ENCODE measurements around the gene SENP1.

Gene SENP1

GRCh38 chr12:48036818-48037217, 69.1 kb downstream of the SENP1 start:
- no peak for DNase-seq (ENCODE audit: low spot score)

GRCh38 chr12:48034835-48035805, 70.8 kb downstream of the SENP1 start:
- no peak for DNase-seq (ENCODE audit: low spot score)

GRCh38 chr12:48033451-48033850, 72.4 kb downstream of the SENP1 start:
- DNase-seq (ENCODE audit: low spot score), result no peak

- no peak for DNase-seq (ENCODE audit: low spot score)
Observed at GRCh38 chr12:48032597-48032996, 73.3 kb downstream of the SENP1 start.

GRCh38 chr12:48031135-48031960, 74.5 kb downstream of the SENP1 start:
- no peak for DNase-seq (ENCODE audit: low spot score)

GRCh38 chr12:48030173-48030650, 75.7 kb downstream of the SENP1 start:
- no peak for DNase-seq (ENCODE audit: low spot score)

- DNase-seq (ENCODE audit: low spot score), result no peak
Observed at GRCh38 chr12:48029491-48030172, 76.2 kb downstream of the SENP1 start.

- no peak for DNase-seq (ENCODE audit: low spot score)
Observed at GRCh38 chr12:48028541-48029431, 77.1 kb downstream of the SENP1 start.

- no peak for DNase-seq (ENCODE audit: low spot score)
Observed at GRCh38 chr12:48027183-48028002, 78.5 kb downstream of the SENP1 start.

- no peak for DNase-seq (ENCODE audit: low spot score)
Observed at GRCh38 chr12:48026060-48026827, 79.6 kb downstream of the SENP1 start.

GRCh38 chr12:48025281-48025680, 80.6 kb downstream of the SENP1 start:
- no peak for DNase-seq (ENCODE audit: low spot score)

GRCh38 chr12:48024735-48025134, 81.1 kb downstream of the SENP1 start:
- no peak for DNase-seq (ENCODE audit: low spot score)

- DNase-seq (ENCODE audit: low spot score), result no peak
Observed at GRCh38 chr12:48023386-48023785, 82.5 kb downstream of the SENP1 start.

GRCh38 chr12:48022676-48023385, 83.0 kb downstream of the SENP1 start:
- no peak for DNase-seq (ENCODE audit: low spot score)

GRCh38 chr12:48022180-48022521, 83.7 kb downstream of the SENP1 start:
- DNase-seq (ENCODE audit: low spot score), result no peak

- DNase-seq (ENCODE audit: low spot score), result no peak
Observed at GRCh38 chr12:48021485-48022179, 84.2 kb downstream of the SENP1 start.

GRCh38 chr12:48019639-48020265, 86.1 kb downstream of the SENP1 start:
- no peak for DNase-seq (ENCODE audit: low spot score)

GRCh38 chr12:48018618-48018995, 87.3 kb downstream of the SENP1 start:
- no peak for DNase-seq (ENCODE audit: low spot score)

Measured in hepatic stellate cell (primary cell).